ENCODE results near the gene NPPC.

NPPC gene

DNA sequence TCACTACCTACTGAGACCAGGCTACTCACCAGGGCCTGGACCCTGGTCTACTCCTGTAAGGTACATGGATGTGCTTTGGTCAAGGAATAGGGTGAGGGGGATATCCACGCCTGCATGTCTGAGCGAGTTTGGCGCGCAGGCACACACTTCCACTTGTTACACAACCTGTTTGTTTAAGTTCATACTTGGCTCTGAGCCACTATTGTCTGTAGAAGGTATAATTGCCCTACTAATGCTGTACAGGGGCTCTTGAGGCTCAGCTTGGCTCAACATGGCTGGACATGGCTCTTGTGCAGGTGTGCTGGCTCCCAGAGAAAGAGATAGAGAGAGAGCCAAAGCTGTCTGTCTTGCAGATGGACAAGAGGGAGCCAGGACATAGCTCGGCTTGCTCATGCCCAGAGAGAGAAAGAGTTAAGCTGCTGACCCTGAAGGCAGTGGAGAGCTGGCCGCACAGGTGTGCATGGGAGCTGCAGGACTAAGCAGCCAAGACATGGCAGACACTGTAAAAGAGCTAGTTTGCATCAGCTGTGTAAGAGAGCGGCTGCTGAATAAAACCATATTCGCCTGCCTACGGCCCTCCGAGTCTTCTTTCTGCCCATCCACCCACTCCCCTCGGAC is 35.2 kb downstream of the NPPC start:
- H3K9me3 ChIP-seq (ENCODE audit: control insufficient read depth, insufficient read depth, low read depth, low read length) = no peaks in the 10 kb centered on the region
- TF ChIP-seq ZNF211 (tag by site-specific recombination; IDR thresholded peaks at IDR 0.05; ENCODE audit: low read depth) (no peak), SCRT2 (tag by site-specific recombination; IDR thresholded peaks at IDR 0.05) (peak; percentile 79), ZSCAN5A (tag by site-specific recombination; IDR thresholded peaks at IDR 0.05) (no peak)
- no peak overlapping the region for H3K27ac ChIP-seq (ENCODE audit: extremely low read depth, low read depth, low read length)
- ChIA-PET CTCF (interaction anchor here (0.7 to 3.5 kb wide), 4 partner anchors 10 to 402 kb away, joined by 3 to 26 read pairs (median 4); no protein-coding TSS in a partner anchor), POLR2A (no interaction called here)
- no peaks in the 10 kb centered on the region for H3K36me3 ChIP-seq (ENCODE audit: control insufficient read depth in 2 of 2, insufficient read depth in 1 of 2, low read length in 2 of 2)
- no peaks in the 10 kb centered on the region; the same call in 1 of the 2 replicates for H3K4me1 ChIP-seq (ENCODE audit: control insufficient read depth, insufficient read depth, low read length)
- H3K4me3 ChIP-seq (ENCODE audit: low read depth, low read length) = no peak overlapping the region

- CTCF ChIA-PET = interaction anchor here (1.0 to 1.7 kb wide), 2 partner anchors 10 to 12 kb away, joined by 3 to 6 read pairs; no protein-coding TSS in a partner anchor
- no peak overlapping the region for H3K4me3 ChIP-seq (ENCODE audit: low read depth, low read length)
- H3K9me3 ChIP-seq (ENCODE audit: control insufficient read depth, insufficient read depth, low read depth, low read length) = no peaks in the 10 kb centered on the region
- no peak for TF ChIP-seq GLIS2 (tag by site-specific recombination; IDR thresholded peaks at IDR 0.05)
- TF ChIP-seq, protein P1, sequence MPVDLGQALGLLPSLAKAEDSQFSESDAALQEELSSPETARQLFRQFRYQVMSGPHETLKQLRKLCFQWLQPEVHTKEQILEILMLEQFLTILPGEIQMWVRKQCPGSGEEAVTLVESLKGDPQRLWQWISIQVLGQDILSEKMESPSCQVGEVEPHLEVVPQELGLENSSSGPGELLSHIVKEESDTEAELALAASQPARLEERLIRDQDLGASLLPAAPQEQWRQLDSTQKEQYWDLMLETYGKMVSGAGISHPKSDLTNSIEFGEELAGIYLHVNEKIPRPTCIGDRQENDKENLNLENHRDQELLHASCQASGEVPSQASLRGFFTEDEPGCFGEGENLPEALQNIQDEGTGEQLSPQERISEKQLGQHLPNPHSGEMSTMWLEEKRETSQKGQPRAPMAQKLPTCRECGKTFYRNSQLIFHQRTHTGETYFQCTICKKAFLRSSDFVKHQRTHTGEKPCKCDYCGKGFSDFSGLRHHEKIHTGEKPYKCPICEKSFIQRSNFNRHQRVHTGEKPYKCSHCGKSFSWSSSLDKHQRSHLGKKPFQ (tag by site-specific recombination; IDR thresholded peaks at IDR 0.05) = no peak
- POLR2A ChIA-PET = interaction anchor here (0.6 kb wide), 1 partner anchor 15 kb away, joined by 4 read pairs; no protein-coding TSS in a partner anchor
- H3K36me3 ChIP-seq (ENCODE audit: control insufficient read depth in 2 of 2, insufficient read depth in 1 of 2, low read length in 2 of 2) = no peaks in the 10 kb centered on the region
- no peak overlapping the region for H3K27ac ChIP-seq (ENCODE audit: extremely low read depth, low read depth, low read length)
- H3K4me1 ChIP-seq (ENCODE audit: control insufficient read depth, insufficient read depth, low read length) = peaks cover 21% of the 10 kb centered on the region
These were observed 38.4 kb downstream of the NPPC start for GRCh38 chr2:231887756-231888155.

DNA sequence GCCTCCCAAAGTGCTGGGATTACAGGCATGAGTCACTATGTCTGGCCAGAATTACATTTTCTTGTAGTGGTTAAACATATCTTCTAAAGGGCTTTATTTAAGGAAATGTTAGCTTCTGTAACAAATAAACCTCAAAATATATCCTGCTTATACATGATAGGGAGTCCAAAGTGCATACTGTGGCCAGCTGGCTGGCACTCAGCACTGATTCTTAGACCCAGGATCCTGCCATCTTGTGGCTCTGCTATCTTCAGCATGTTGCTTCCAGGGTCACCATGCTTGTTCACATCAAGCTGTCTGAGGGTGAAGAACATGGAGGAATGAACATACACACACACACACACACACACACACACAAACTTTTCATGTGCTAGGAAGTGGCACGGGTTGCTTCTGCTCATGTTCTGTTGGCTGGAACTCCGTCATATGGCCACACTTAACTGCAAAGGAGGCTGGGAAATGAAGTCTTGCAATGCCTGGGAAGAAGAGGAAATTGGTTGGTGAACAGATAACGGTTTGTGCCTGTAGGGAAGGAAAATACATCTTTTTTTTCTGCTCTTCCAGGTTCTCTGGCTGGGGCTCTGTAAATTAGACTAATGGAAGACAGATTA is 40.0 kb downstream of the NPPC start:
- H3K4me3 ChIP-seq (ENCODE audit: low read depth, low read length) = no peak overlapping the region
- H3K27ac ChIP-seq (ENCODE audit: extremely low read depth, low read depth, low read length) = no peak overlapping the region
- H3K36me3 ChIP-seq (ENCODE audit: control insufficient read depth in 2 of 2, insufficient read depth in 1 of 2, low read length in 2 of 2) = no peaks in the 10 kb centered on the region
- no peak for TF ChIP-seq ZNF10 (tag by site-specific recombination; IDR thresholded peaks at IDR 0.05)
- TF ChIP-seq ZNF530 (tag by site-specific recombination; IDR thresholded peaks at IDR 0.05; ENCODE audit: low read depth) = no peak
- TF ChIP-seq ZNF157 (tag by site-specific recombination; IDR thresholded peaks at IDR 0.05) = peak; percentile 70
- TF ChIP-seq TRIM28 (IDR thresholded peaks at IDR 0.05; ENCODE audit: borderline replicate concordance, low read length) = peak; percentile 67; the same call in 1 of the 2 replicates
- TF ChIP-seq ZSCAN16 (tag by site-specific recombination; IDR thresholded peaks at IDR 0.05) = no peak
- TF ChIP-seq SETDB1 (IDR thresholded peaks at IDR 0.05; ENCODE audit: insufficient read length, low read length) = peak; percentile 66
- CTCF ChIA-PET = interaction anchor here (1.0 to 1.7 kb wide), 2 partner anchors 13 to 15 kb away, joined by 3 to 6 read pairs; no protein-coding TSS in a partner anchor
- POLR2A ChIA-PET = no interaction called here
- H3K4me1 ChIP-seq (ENCODE audit: control insufficient read depth, insufficient read depth, low read length) = peaks cover 21% of the 10 kb centered on the region
- no peaks in the 10 kb centered on the region for H3K9me3 ChIP-seq (ENCODE audit: control insufficient read depth, insufficient read depth, low read depth, low read length)

- POLR2A ChIA-PET = no interaction called here
- Histone ChIP-seq H3K9me3 (ENCODE audit: control insufficient read depth, insufficient read depth, low read depth, low read length) (no peaks in the 10 kb centered on the region), H3K27ac (ENCODE audit: extremely low read depth, low read depth, low read length) (peak overlapping the region; percentile 16; the same call in 1 of the 2 replicates), H3K4me1 (ENCODE audit: control insufficient read depth, insufficient read depth, low read length) (peaks cover 23% of the 10 kb centered on the region), H3K36me3 (ENCODE audit: control insufficient read depth in 2 of 2, insufficient read depth in 1 of 2, low read length in 2 of 2) (no peaks in the 10 kb centered on the region), H3K4me3 (ENCODE audit: low read depth, low read length) (no peak overlapping the region)
- CTCF ChIA-PET = interaction anchor here (0.6 to 3.3 kb wide), 4 partner anchors 14 to 639 kb away, joined by 3 to 15 read pairs (median 4); no protein-coding TSS in a partner anchor
- TF ChIP-seq, protein P2, sequence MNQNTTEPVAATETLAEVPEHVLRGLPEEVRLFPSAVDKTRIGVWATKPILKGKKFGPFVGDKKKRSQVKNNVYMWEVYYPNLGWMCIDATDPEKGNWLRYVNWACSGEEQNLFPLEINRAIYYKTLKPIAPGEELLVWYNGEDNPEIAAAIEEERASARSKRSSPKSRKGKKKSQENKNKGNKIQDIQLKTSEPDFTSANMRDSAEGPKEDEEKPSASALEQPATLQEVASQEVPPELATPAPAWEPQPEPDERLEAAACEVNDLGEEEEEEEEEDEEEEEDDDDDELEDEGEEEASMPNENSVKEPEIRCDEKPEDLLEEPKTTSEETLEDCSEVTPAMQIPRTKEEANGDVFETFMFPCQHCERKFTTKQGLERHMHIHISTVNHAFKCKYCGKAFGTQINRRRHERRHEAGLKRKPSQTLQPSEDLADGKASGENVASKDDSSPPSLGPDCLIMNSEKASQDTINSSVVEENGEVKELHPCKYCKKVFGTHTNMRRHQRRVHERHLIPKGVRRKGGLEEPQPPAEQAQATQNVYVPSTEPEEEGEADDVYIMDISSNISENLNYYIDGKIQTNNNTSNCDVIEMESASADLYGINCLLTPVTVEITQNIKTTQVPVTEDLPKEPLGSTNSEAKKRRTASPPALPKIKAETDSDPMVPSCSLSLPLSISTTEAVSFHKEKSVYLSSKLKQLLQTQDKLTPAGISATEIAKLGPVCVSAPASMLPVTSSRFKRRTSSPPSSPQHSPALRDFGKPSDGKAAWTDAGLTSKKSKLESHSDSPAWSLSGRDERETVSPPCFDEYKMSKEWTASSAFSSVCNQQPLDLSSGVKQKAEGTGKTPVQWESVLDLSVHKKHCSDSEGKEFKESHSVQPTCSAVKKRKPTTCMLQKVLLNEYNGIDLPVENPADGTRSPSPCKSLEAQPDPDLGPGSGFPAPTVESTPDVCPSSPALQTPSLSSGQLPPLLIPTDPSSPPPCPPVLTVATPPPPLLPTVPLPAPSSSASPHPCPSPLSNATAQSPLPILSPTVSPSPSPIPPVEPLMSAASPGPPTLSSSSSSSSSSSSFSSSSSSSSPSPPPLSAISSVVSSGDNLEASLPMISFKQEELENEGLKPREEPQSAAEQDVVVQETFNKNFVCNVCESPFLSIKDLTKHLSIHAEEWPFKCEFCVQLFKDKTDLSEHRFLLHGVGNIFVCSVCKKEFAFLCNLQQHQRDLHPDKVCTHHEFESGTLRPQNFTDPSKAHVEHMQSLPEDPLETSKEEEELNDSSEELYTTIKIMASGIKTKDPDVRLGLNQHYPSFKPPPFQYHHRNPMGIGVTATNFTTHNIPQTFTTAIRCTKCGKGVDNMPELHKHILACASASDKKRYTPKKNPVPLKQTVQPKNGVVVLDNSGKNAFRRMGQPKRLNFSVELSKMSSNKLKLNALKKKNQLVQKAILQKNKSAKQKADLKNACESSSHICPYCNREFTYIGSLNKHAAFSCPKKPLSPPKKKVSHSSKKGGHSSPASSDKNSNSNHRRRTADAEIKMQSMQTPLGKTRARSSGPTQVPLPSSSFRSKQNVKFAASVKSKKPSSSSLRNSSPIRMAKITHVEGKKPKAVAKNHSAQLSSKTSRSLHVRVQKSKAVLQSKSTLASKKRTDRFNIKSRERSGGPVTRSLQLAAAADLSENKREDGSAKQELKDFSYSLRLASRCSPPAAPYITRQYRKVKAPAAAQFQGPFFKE (tag by site-specific recombination; IDR thresholded peaks at IDR 0.05; ENCODE audit: borderline replicate concordance) = no peak
- TF ChIP-seq ZNF830 (tag by site-specific recombination; IDR thresholded peaks at IDR 0.05; ENCODE audit: low read depth) = no peak
- TF ChIP-seq TCF7L2 (IDR thresholded peaks at IDR 0.05; ENCODE audit: borderline replicate concordance, low read depth, low read length) = no peak
- TF ChIP-seq ZNF311 (tag by site-specific recombination; IDR thresholded peaks at IDR 0.05; ENCODE audit: borderline replicate concordance) = no peak
- no peak for TF ChIP-seq ZBTB20 (tag by site-specific recombination; IDR thresholded peaks at IDR 0.05)
- TF ChIP-seq IKZF3 (tag by site-specific recombination; IDR thresholded peaks at IDR 0.05) = 0 out of 2 replicates have a peak, but pooled peaks have one; percentile 35
These were observed 41.6 kb downstream of the NPPC start for GRCh38 chr2:231884438-231885140.

Measured in HEK293 (cell line).